NOMO-1 (cell line): Measurements from ENCODE around the gene NPHP4.

Experiments used
- DNase-seq, 2 experiments: peaks; one replicate each; lab custom pipeline; 2025; ENCODE audit not compliant: unreplicated experiment in 2 of 2; lab: John Stamatoyannopoulos, UW

The NPHP4 gene

GRCh38 chr1:5974631-5975030 lies 17.6 kb downstream of the NPHP4 start:
- DNase-seq = no peak

- DNase-seq = no peak
Observed at GRCh38 chr1:5973771-5974170, 18.5 kb downstream of the NPHP4 start.

- DNase-seq = no peak
Observed at GRCh38 chr1:5972198-5972520, 20.1 kb downstream of the NPHP4 start.

- no peak for DNase-seq
Observed at GRCh38 chr1:5971471-5972197, 20.6 kb downstream of the NPHP4 start.

GRCh38 chr1:5970610-5971273 lies 21.5 kb downstream of the NPHP4 start:
- DNase-seq = no peak

- no peak for DNase-seq
Observed at GRCh38 chr1:5969168-5969567, 23.1 kb downstream of the NPHP4 start.

GRCh38 chr1:5968161-5968736 lies 24.0 kb downstream of the NPHP4 start:
- no peak for DNase-seq

GRCh38 chr1:5967351-5968160 lies 24.7 kb downstream of the NPHP4 start:
- no peak for DNase-seq

- no peak for DNase-seq
Observed at GRCh38 chr1:5966543-5967205, 25.6 kb downstream of the NPHP4 start.

GRCh38 chr1:5965586-5966131 lies 26.6 kb downstream of the NPHP4 start:
- DNase-seq = no peak

GRCh38 chr1:5962265-5963105 lies 29.7 kb downstream of the NPHP4 start:
- no peak for DNase-seq

GRCh38 chr1:5961601-5962000 lies 30.6 kb downstream of the NPHP4 start:
- no peak for DNase-seq

- no peak for DNase-seq
Observed at GRCh38 chr1:5960336-5960735, 31.9 kb downstream of the NPHP4 start.

- DNase-seq = no peak
Observed at GRCh38 chr1:5959667-5960230, 32.5 kb downstream of the NPHP4 start.

- DNase-seq = no peak
Observed at GRCh38 chr1:5959087-5959486, 33.1 kb downstream of the NPHP4 start.

GRCh38 chr1:5956022-5956830 lies 36.0 kb downstream of the NPHP4 start:
- DNase-seq = no peak

GRCh38 chr1:5955479-5955977 lies 36.7 kb downstream of the NPHP4 start:
- no peak for DNase-seq

GRCh38 chr1:5954964-5955363 lies 37.3 kb downstream of the NPHP4 start:
- no peak for DNase-seq
